ENCODE measurements around the gene LMNA. TPM values are rescaled to one million over a fixed set of nuclear protein-coding genes. Genes with fewer than 3 reads are reported as not detected.
A peak's percentile ranks its signal among the peaks of the same experiment; 100 is the strongest.

Gene LMNA
- total and polyA plus RNA-seq, 11 donors: 223 to 396 (median 273) TPM

DNA sequence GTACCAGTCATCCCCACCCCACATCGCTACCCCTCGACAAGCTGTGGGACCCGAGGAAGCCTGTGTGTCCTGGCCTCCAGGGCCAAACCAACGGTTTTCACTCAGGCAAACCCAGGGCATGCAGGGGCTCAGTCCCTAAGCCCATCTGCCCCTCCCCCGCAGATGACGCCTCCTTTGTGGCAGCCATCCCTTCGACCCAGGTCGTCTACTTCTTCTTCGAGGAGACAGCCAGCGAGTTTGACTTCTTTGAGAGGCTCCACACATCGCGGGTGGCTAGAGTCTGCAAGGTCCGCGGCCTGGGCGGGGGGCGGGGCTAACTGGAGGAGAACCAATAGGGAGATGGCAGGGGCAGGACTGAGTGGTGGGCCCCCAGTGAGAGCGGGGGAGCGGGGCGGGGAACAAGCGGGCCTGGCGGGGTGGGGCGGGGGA is 46.2 kb downstream of the LMNA start:
- H3K4me3 ChIP-seq: peak overlapping the region in 11 of 12 donors; percentile 39 to 71 (median 57)
- DNase-seq (peak; percentile 92 to 94 (median 92)), ATAC-seq (peak; percentile 88 to 92 (median 90))

DNA sequence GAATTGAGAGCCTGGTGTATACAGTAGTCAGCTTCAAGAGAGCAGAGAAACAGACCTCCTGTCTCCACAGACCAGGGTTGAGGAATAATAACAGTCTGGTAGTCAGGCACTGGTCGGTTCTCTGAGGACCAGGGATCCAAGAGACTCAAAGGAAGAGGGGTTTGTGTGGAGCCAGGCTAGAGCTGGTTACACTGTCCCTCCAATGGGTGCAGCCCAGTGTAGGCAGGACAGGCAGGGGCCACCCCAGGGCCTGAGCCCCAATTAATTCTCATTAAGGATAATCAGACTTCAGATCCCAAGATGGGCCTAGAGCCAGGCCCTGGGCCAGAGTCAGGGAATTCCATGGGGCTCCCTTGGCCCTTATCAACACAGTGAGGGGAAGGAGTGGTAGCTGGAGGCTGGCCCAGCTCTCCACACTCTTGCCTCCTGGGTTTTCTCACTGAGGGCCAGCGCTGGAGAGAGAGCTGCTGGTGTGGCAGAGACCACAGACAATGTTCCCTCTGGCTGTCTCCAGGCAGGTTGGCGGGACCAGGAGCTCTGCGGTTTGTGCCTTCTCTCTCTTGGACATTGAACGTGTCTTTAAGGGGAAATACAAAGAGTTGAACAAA is 48.0 kb downstream of the LMNA start:
- H3K4me1 ChIP-seq: peaks cover 3 to 44% (median 21%) of the 10 kb centered on the region in 12 donors
- TF ChIP-seq POLR2A (IDR thresholded peaks at IDR 0.05): no peak
- no peaks in the 10 kb centered on the region for H3K36me3 ChIP-seq
- ATAC-seq: peak in 3 of 4 donors; percentile 36 to 65 (median 43)
- H3K9me3 ChIP-seq: no peaks in the 10 kb centered on the region
- DNase-seq: peak in 4 of 5 donors; percentile 40 to 71 (median 66)
- H3K27me3 ChIP-seq: no peaks in the 10 kb centered on the region
- peak overlapping the region in 11 of 12 donors; percentile 71 to 93 (median 87) for H3K27ac ChIP-seq
- H3K4me3 ChIP-seq: no peak overlapping the region
- 50 to 63% (median 52%) methylated on average over 5 of the region's 5 CpGs for WGBS, 4 donors
- intact Hi-C loops (cut with DNase I): loop anchor here in 2 of 10 donors (5.0 kb wide), 1 partner anchor 50 kb away; the partner anchor contains the start of gene PMF1 (in 2 of the 2)

More for the DNA sequence above, 46.2 kb downstream of the LMNA start:
- no peaks in the 10 kb centered on the region for H3K36me3 ChIP-seq
- H3K4me1 ChIP-seq: peaks cover 3 to 54% (median 21%) of the 10 kb centered on the region in 12 donors
- intact Hi-C loops (cut with DNase I): loop anchor here in 2 of 10 donors (2.0 to 5.0 kb wide), 2 partner anchors 32 to 52 kb away; partner anchors contain the start of gene PMF1 (in 2 of the 2)
- no peak for TF ChIP-seq POLR2A (IDR thresholded peaks at IDR 0.05)
- TF ChIP-seq, protein P1, sequence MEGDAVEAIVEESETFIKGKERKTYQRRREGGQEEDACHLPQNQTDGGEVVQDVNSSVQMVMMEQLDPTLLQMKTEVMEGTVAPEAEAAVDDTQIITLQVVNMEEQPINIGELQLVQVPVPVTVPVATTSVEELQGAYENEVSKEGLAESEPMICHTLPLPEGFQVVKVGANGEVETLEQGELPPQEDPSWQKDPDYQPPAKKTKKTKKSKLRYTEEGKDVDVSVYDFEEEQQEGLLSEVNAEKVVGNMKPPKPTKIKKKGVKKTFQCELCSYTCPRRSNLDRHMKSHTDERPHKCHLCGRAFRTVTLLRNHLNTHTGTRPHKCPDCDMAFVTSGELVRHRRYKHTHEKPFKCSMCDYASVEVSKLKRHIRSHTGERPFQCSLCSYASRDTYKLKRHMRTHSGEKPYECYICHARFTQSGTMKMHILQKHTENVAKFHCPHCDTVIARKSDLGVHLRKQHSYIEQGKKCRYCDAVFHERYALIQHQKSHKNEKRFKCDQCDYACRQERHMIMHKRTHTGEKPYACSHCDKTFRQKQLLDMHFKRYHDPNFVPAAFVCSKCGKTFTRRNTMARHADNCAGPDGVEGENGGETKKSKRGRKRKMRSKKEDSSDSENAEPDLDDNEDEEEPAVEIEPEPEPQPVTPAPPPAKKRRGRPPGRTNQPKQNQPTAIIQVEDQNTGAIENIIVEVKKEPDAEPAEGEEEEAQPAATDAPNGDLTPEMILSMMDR (IDR thresholded peaks at IDR 0.05): no peak
- 2 to 8% (median 6%) methylated on average over 6 to 22 of the region's 22 CpGs for WGBS, 4 donors
- peak overlapping the region; percentile 11 to 94 (median 86) for H3K27ac ChIP-seq
- H3K27me3 ChIP-seq: no peaks in the 10 kb centered on the region
- no peaks in the 10 kb centered on the region for H3K9me3 ChIP-seq

DNA sequence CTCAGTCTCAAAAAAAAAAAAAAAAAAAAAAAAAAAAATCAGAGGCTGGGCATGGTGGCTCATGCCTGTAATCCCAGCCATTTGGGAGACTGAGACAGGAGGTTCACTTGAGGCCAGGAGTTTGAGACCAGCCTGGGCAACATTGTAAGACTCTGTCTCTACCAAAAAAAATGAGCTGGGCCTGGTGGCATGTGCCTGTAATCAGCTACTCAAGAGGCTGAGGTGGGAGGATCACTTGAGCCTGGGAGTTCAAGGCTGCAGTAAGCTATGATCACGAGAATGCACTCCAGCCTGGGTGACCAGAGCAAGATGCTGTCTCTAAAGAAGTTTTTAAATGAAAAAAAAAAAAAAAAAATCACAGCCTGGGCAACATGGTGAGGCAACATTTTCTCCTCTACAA is 49.2 kb downstream of the LMNA start:
- peaks cover 3 to 44% (median 21%) of the 10 kb centered on the region in 12 donors for H3K4me1 ChIP-seq
- 83 to 98% (median 95%) methylated on average over 1 of the region's 1 CpG for WGBS, 4 donors

DNA sequence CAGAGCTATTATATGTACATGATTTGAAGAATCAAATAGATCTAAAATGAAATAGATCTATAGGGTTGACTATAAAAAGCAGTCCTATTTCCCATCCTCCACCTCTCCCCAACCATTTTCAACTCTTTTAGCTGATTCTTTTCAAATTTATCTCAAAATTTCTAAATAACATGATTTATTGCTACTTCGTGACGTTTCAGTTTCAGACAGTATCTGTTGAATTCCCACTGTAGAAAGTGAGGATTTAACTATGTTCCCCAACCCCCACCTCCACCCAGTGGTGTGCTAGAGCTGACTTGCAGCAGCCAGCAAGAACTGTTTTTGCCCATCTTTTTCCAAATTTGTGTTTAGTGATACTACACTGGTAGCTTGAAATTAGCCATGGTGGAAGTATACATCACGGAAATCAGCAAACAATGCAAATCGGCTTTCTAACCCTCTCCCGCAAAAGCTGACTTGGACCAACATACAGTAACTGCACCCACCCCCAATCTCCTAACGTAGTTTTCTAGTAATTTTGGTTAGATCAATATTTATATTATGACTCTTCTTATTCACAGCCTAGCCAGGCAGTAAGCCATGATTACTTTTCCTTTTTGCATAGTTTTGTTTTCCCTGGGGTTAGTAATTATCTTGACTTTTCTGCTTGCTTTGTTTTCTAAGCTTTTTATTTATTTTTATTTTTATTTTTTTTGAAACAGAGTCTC is 49.8 kb downstream of the LMNA start:
- Histone ChIP-seq H3K9me3 (no peaks in the 10 kb centered on the region), H3K36me3 (no peaks in the 10 kb centered on the region), H3K4me1 (peaks cover 3 to 44% (median 21%) of the 10 kb centered on the region in 12 donors), H3K27me3 (no peaks in the 10 kb centered on the region), H3K27ac (peak overlapping the region in 1 of 12 donors; percentile 21), H3K4me3 (no peak overlapping the region)
- ATAC-seq (no peak), DNase-seq (no peak)
- 82 to 90% (median 89%) methylated on average over 6 of the region's 6 CpGs for WGBS, 4 donors
- intact Hi-C loops (cut with DNase I): loop anchor here in 2 of 10 donors (5.0 kb wide), 1 partner anchor 48 kb away; the partner anchor contains the start of gene PMF1 (in 2 of the 2)
- TF ChIP-seq POLR2A (IDR thresholded peaks at IDR 0.05): no peak
- TF ChIP-seq, protein P1 (IDR thresholded peaks at IDR 0.05): no peak

More for the DNA sequence above, 49.2 kb downstream of the LMNA start:
- Histone ChIP-seq H3K9me3 (no peaks in the 10 kb centered on the region), H3K36me3 (no peaks in the 10 kb centered on the region), H3K27me3 (no peaks in the 10 kb centered on the region), H3K4me3 (no peak overlapping the region), H3K27ac (no peak overlapping the region)
- intact Hi-C loops (cut with DNase I): loop anchor here in 2 of 10 donors (5.0 kb wide), 1 partner anchor 49 kb away; the partner anchor contains the start of gene PMF1 (in 2 of the 2)
- no peak for ATAC-seq
- DNase-seq: no peak
- TF ChIP-seq, protein P1 (IDR thresholded peaks at IDR 0.05): no peak
- TF ChIP-seq POLR2A (IDR thresholded peaks at IDR 0.05): no peak
